ENCODE data around the gene TMEM229B.
A peak's percentile ranks its signal among the peaks of the same experiment; 100 is the strongest.

The TMEM229B gene

GRCh38 chr14:67447033-67447381 lies 41.5 kb downstream of the TMEM229B start:
- DNase-seq = no peak

GRCh38 chr14:67446371-67447032 lies 42.0 kb downstream of the TMEM229B start:
- DNase-seq = no peak

- DNase-seq = no peak
These were observed 44.1 kb downstream of the TMEM229B start for GRCh38 chr14:67444395-67444794.

- DNase-seq = no peak
These were observed 46.2 kb downstream of the TMEM229B start for GRCh38 chr14:67442139-67442906.

- DNase-seq = no peak
These were observed 46.8 kb downstream of the TMEM229B start for GRCh38 chr14:67441672-67442071.

- no peak for DNase-seq
These were observed 47.3 kb downstream of the TMEM229B start for GRCh38 chr14:67441256-67441655.

GRCh38 chr14:67440513-67440912 lies 48.0 kb downstream of the TMEM229B start:
- no peak for DNase-seq

- DNase-seq = no peak
These were observed 49.6 kb downstream of the TMEM229B start for GRCh38 chr14:67438969-67439368.

- no peak for DNase-seq
These were observed 52.3 kb downstream of the TMEM229B start for GRCh38 chr14:67436006-67436866.

GRCh38 chr14:67435603-67436002 lies 52.9 kb downstream of the TMEM229B start:
- DNase-seq = no peak

GRCh38 chr14:67432050-67432564 lies 56.4 kb downstream of the TMEM229B start:
- no peak for DNase-seq

GRCh38 chr14:67429510-67430205 lies 58.9 kb downstream of the TMEM229B start:
- no peak for DNase-seq

- DNase-seq = no peak
These were observed 60.0 kb downstream of the TMEM229B start for GRCh38 chr14:67428501-67429031.

GRCh38 chr14:67426983-67427606 lies 61.4 kb downstream of the TMEM229B start:
- DNase-seq = peak; percentile 63

- no peak for DNase-seq
These were observed 62.4 kb downstream of the TMEM229B start for GRCh38 chr14:67426161-67426560.

GRCh38 chr14:67425608-67426007 lies 62.9 kb downstream of the TMEM229B start:
- DNase-seq = no peak

GRCh38 chr14:67424539-67424938 lies 64.0 kb downstream of the TMEM229B start:
- no peak for DNase-seq

- no peak for DNase-seq
These were observed 65.1 kb downstream of the TMEM229B start for GRCh38 chr14:67423424-67423823.

GRCh38 chr14:67421356-67422224 lies 66.9 kb downstream of the TMEM229B start:
- DNase-seq = no peak

All from stimulated activated CD4-positive, alpha-beta T cell treated with anti-CD3 and anti-CD28 coated beads, Interleukin-12 subunit alpha, Interleukin-12 subunit beta, amount 100 ng/mL, for 4 hours (primary cell).